Subcutaneous adipose tissue (tissue), 4 donors: ENCODE measurements around the gene CUBN. TPM values are rescaled to one million over a fixed set of nuclear protein-coding genes. Genes with fewer than 3 reads are reported as not detected.

Source experiments
- CTCF ChIP-seq: fragments of 450-650 bp; IDR thresholded peaks from one replicate; pipeline ENCODE4 v1.5.1; 2016; ENCODE audit warnings: low read depth, mild to moderate bottlenecking, control low read depth, antibody characterized with exemption, moderate library complexity
- total RNA-seq, 4 donors: library from RNA; depleted of rRNA; stranded (reverse); fragments of >200 nt; gene quantifications; one replicate each; pipeline ENCODE4 v1.1.0, GENCODE V29; 2016

CUBN gene
- total RNA-seq, 4 donors from 2014 or later, result 1.9 to 6.6 (median 4.8) TPM

GRCh38 chr10:17092986-17093803 is 36.4 kb downstream of the CUBN start:
- TF ChIP-seq CTCF, result no peak

GRCh38 chr10:17092216-17092944 is 37.2 kb downstream of the CUBN start:
- TF ChIP-seq CTCF, result no peak

- TF ChIP-seq CTCF, result no peak
Measured at GRCh38 chr10:17088118-17088806, 41.3 kb downstream of the CUBN start.

GRCh38 chr10:17086865-17087367 is 42.7 kb downstream of the CUBN start:
- TF ChIP-seq CTCF, result no peak

GRCh38 chr10:17085011-17085725 is 44.4 kb downstream of the CUBN start:
- TF ChIP-seq CTCF, result no peak

- TF ChIP-seq CTCF, result no peak
Measured at GRCh38 chr10:17084258-17084657, 45.4 kb downstream of the CUBN start.
